GM18526 (cell line): Measurements from ENCODE around the gene SNURF.

Experiments used
- POLR2A ChIP-seq: IDR thresholded peaks from 3 replicates; pipeline ENCODE4 v1.6.1; 2011; ENCODE audit not compliant: insufficient read length; ENCODE audit errors: extremely low read depth

Gene SNURF

DNA sequence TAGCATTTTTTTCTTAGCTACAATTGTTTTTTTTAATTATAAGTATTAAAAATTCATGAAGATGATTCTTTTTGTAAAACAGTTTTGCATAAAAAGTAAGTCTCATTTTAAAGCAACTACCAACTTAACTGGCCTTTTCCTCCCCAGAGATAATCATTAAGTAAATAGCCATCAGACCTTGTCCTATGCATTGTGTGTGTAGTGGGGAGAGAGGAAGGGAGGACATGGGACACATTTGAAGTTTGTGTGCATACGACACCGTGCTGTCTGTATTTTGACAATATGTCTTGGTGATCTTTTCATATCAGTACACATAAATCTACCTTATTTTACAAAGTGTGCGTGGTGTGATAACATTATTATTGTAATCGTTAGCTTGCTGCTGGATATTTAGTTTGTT, 8.1 kb downstream of the SNURF start:
- no peak for TF ChIP-seq POLR2A

DNA sequence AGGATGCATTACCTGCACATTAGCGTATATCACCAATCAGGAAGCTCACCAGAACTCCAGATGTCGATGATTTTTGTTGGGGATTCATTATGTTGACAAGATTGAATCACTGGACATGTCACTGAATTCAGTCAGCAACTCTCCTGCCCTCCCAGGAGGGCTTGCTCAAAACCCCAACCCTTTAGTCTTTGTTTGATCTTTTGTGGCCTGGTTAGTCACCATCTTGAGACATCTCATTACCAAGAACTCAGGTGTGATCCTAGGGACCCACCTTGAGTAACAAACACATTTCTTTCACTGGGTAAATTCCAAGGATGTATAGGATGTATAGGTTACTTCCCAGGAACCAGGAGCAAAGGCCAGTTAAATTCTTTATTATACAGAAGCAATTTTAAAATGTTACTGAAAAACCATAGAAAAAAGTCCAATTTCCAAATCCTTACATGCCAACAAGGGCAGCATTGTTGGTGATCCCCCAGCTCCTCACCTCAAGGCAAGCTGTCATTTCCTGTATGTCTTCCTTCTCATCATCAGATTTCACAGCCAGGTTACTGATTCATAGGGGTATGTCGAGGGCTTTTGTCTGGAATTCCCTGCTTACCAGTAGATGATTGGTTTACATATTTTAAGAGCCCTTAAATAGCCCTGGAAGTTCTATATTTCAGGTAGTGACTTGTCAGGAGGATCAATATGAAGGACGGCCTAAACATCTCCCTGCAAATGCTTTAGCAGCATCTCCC, 11.7 kb downstream of the SNURF start:
- no peak for TF ChIP-seq POLR2A

DNA sequence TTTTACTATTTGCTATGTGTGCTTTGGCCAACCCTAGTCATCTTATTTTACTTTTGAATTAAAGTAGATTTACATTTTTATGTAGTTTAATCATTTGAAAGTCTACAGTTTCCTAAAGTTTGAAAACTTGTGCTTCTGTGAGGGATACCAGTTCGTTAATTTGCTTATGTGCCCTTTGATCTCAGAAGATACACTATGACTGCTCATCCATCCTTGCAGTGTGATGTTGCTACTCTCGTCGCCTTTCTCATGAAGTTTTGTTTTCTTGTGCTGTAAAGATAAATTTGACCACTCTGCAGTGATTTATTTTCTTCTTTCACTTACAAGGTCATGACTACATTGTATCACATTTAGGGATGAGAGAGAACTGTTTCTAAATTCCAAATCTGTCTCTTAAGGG, 16.3 kb downstream of the SNURF start:
- TF ChIP-seq POLR2A = no peak

DNA sequence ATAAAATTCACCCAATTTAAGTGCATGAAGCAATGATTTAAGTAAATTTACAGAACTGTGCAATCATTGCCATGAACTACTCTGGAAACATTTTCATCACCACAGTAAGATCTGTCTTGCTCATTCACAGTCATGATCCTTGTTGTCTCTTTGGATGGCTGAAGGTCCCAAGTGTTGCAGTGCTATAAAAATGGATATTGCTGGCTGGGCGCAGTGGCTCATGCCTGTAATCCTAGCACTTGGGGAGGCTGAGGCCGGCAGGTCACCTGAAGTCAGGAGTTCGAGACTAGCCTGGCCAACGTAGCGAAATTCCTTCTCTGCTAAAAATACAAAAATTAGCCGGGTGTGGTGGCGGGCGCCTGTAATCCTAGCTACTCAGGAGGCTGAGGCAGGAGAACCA, 17.0 kb downstream of the SNURF start:
- no peak for TF ChIP-seq POLR2A

DNA sequence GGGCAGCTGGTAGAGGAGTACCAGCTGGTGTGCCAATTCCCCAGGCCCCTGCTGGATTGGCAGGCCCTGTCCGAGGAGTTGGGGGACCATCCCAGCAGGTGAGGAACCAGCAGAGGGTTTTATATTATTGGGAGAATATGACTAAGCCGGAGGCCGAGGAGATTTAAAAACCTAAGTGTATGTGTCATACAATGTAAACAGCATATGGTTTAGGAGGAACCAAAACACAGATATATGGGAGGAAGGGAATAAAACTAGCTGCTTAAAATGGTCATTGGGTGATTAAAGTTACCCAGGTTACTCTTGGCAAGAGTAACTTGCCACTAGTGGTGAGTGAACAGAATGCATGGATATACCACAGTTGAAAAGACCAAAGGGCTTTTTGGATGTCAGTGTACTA, 22.1 kb downstream of the SNURF start:
- TF ChIP-seq POLR2A = no peak

DNA sequence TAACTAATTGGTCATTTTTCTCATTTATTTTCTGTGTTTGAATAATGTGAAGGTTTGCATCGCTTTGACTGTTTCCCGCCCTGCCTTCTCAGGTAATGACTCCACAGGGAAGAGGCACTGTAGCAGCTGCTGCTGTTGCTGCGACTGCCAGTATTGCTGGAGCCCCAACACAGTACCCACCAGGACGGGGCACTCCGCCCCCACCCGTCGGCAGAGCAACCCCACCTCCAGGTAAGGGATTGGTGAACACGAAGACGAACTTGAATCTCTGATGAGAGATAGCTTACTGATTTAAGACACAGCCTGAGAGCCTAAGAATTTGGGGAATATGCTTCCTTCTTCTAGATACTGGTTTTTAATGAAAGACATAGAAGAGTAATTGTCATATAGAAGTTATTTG, 22.9 kb downstream of the SNURF start:
- TF ChIP-seq POLR2A = no peak

DNA sequence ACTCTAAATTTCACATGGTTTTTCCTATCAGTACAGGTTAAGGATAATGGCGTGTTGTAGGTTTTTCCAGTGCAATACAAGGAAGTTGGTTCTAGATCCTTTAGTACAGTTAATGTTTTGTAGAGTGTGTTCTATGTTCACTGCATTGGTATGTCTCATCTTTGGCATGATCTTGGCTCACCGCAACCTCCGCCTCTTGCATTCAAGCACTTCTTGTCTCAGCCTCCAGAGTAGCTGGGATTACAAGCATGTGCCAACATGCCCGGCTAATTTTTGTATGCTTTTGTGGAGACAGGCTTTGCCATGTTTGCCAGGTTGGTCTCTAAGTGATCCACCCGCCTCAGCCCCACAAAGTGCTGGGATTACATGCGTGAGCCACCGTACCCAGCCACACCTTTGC, 30.4 kb downstream of the SNURF start:
- no peak for TF ChIP-seq POLR2A

DNA sequence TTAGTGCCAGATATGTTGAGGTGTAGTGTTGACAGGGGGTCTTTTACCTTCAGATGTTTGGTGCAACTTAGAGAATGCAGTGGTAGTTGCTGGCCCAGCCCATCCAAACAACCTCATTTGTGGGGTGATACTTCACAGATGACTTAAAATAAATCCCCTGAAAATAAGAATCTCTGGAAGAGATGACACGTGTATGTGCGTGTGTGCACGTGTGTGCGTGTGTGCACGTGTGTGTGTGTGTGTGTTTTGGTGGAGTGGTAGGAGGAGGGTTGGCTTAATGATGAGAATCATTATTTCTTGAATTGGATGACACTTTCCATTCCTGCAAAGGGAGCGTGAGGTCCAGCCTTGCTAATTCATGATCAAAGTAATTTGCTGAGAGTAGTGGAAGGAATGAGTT, 31.9 kb downstream of the SNURF start:
- no peak for TF ChIP-seq POLR2A
